AG10803 (cell line): ENCODE data around the gene COL4A1.

Source experiments
- DNase-seq: peaks from one replicate; pipeline ENCODE4 v3.0.0; 2010; ENCODE audit warnings: low read depth
- H3K4me3 ChIP-seq: 2 replicates; pipeline ENCODE4 v1.5.1; 2011; ENCODE audit warnings: mild to moderate bottlenecking, low read length, control low read depth
- TF ChIP-seq, protein P1 (sequence below): conservative IDR thresholded peaks from 2 replicates; pipeline ENCODE4 v1.5.1; 2011; ENCODE audit warnings: mild to moderate bottlenecking, low read length, control low read depth, inconsistent platforms

Gene COL4A1

DNA sequence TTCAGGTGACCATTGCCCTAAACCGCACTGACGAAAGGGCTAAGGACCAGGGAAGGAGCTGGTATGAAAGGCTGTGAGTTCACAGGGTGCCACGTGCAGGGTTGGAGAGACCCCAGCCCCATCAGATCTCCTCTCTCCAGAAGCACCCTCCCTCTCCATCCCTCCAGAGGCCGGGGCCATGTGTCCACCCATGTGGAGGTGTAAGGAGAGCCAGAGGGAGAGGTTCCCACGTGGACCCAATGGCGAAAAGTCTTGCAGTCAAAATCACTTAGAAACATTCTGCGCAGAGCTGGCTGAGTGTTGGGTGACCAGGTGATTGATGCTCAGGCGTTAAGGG is 168.3 kb downstream of the COL4A1 start:
- H3K4me3 ChIP-seq: peak overlapping the region; percentile 68
- no peak for DNase-seq
- TF ChIP-seq, protein P1, sequence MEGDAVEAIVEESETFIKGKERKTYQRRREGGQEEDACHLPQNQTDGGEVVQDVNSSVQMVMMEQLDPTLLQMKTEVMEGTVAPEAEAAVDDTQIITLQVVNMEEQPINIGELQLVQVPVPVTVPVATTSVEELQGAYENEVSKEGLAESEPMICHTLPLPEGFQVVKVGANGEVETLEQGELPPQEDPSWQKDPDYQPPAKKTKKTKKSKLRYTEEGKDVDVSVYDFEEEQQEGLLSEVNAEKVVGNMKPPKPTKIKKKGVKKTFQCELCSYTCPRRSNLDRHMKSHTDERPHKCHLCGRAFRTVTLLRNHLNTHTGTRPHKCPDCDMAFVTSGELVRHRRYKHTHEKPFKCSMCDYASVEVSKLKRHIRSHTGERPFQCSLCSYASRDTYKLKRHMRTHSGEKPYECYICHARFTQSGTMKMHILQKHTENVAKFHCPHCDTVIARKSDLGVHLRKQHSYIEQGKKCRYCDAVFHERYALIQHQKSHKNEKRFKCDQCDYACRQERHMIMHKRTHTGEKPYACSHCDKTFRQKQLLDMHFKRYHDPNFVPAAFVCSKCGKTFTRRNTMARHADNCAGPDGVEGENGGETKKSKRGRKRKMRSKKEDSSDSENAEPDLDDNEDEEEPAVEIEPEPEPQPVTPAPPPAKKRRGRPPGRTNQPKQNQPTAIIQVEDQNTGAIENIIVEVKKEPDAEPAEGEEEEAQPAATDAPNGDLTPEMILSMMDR: no peak

DNA sequence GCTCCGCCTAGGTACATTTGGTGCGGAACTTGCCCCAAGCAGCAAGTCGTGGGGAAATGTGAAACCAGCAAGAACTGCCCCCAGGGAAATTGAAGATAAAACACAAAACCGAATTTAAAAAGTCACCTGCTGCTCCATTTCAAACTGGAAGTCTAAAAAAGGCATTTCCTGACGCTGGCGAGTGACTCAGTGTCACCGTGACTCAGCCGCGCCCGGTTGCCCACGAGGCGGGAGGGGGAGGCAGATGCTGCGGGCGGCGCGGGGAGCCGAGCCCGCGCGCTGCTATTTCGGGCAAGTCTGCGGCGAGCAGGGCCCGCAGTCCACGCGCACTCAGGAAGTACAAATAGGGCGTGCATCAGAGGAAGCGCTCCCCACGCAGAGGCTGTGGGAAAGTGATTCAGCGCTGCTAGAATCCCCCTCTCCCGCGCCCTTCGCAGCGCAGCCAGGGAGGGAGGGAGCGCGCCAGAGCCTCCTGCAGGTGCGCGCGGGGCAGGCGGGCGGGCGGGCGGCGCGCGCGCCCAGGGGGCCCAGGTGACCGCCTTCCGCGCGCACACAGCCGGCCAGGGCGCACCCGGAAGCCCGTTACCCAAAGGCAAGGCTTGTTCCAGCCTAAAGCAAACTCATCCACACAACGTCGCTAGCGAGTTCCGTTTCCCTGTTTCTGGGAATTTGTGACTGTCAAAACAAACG is 168.8 kb downstream of the COL4A1 start:
- peak overlapping the region; percentile 68 for H3K4me3 ChIP-seq
- peak; percentile 57 for DNase-seq
- TF ChIP-seq, protein P1: peak; percentile 29

DNA sequence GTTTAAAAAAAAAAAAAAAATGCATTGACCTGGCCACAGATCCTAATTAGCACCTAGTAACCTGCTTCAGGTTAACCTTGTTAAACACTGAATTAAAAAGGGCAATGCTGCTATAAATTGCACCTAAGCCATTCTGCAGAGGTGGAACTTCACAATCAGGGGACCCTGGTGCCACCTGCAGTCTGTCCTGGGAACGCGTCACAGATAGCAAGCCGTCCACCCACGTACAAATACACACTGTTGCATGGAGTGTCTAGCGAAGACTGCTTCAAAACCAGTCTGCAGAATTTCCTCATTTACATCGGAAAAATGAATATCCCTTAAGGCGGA is 169.3 kb downstream of the COL4A1 start:
- TF ChIP-seq, protein P1: peak; percentile 38
- H3K4me3 ChIP-seq: peak overlapping the region; percentile 68
- DNase-seq: peak; percentile 22

DNA sequence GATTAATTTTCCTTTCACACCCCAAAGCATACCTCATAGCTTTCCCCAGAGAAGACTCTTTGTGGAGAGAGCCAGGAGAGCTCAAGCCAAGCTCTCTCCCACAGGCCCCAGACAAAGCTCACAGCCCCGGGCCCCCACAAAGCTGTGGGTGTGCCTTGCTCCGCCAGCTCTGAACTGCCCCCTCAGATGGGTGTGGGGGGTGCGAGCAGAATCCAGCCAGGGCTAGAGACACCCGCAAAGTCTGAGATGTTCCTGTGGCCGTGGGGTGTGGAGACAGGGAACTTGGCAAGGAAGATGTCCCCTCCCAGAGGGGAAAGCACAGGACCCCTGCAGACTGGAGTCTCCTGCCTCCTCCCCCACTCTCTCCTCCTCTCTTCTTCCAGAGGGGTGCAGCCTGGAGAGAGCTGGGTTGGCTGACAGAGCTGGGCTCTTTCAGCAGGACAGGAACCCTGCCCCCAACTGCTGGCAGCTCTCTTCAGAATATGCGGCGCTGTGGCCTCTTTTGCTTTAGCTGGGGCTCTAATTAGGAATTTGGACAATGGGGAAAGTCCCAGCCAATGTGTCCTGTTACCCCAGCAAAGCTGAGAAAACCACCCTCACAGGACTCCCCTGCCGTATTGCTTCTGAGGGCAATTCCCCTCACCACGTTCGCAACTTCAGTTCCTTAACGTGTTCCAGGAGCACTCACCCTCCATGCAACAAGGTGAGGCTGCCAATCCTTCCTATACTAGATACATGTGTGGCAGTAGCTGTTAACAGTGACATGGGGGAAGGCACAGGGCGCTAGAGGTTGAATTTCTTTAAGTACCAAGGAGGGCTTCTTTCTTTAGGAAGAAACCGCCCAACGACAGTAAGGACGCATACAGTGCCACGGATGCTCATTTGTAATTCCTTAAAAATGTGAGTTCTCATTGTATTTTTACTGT is 170.0 kb downstream of the COL4A1 start:
- H3K4me3 ChIP-seq: no peak overlapping the region
- DNase-seq: no peak
- TF ChIP-seq, protein P1: no peak

DNA sequence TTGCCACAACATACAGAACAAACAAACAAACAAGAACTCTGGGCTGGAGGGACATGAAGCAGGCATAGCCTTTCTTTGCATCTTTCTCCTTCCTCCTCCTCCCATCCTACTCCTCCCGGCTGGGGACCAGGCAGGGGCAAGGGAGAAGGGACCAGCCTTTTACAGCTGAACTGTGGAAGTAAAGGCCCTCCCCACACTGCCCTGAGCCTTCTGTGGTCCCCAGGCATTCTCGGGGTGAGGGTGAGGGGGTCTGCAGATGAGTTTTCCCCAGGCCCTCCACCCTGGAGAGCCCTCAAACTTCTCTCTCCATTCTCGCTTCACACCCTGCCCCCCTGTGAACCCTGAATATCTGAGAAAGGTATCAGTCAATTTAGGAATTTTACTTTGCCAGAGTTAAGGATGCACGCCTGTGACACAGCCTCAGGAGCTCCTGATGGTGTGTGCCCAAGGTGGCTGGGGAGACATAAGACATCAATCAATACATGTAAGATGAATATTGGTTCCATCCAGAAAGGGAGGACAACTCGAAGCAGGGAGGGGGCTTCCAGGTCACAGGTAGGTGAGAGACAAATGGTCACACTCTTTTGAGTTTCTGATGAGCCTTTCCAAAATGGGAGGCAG is 170.9 kb downstream of the COL4A1 start:
- DNase-seq: no peak
- no peak overlapping the region for H3K4me3 ChIP-seq
- TF ChIP-seq, protein P1: no peak

DNA sequence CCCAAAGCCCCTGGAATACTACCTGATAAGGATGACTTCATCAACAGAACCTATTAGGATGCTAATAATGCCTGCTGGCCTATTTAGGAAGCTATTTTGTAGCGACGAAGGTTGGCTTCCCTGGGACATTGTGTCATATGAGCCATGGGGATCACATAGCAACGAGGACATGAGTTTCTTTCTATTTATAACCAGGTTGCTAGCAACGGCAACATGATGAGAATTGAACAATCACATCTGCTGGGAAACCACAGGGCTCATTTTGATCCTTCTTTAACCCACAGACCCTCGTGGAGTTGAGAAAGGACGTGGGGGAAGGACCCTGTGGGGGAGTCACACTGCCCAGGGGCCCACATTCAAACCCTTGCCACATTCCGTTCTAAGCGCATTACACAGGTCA is 172.2 kb downstream of the COL4A1 start:
- DNase-seq: peak; percentile 46
- no peak overlapping the region for H3K4me3 ChIP-seq
- TF ChIP-seq, protein P1: no peak
